Measurements from ENCODE around the gene DROSHA.

GRCh38 chr5:31561946-31562345 lies 30.1 kb upstream of the DROSHA start:
- TF ChIP-seq CTCF (IDR thresholded peaks at IDR 0.05; ENCODE audit: low read depth, low read length, poor library complexity, severe bottlenecking) (no peak), EZH2phosphoT487 (IDR thresholded peaks at IDR 0.05; ENCODE audit: borderline replicate concordance, low read length) (no peak)
